ENCODE data around the gene TRIM66. TPM values are rescaled to one million over a fixed set of nuclear protein-coding genes. Genes with fewer than 3 reads are reported as not detected.

TRIM66 gene
- total RNA-seq, 1 donor from 2014 or later = 11.0 TPM

- peaks cover 73% of the 10 kb centered on the region for H3K36me3 ChIP-seq
These were observed 41.1 kb downstream of the TRIM66 start for GRCh38 chr11:8641332-8641731.

GRCh38 chr11:8640267-8640906 is 42.1 kb downstream of the TRIM66 start:
- Histone ChIP-seq H3K9me3 (no peaks in the 10 kb centered on the region), H3K4me3 (no peak overlapping the region), H3K27me3 (ENCODE audit: low read depth) (no peaks in the 10 kb centered on the region), H3K4me1 (no peaks in the 10 kb centered on the region), H3K27ac (no peak overlapping the region), H3K36me3 (peaks cover 68% of the 10 kb centered on the region)
- no peak for DNase-seq
- intact Hi-C loops (cut with DNase I) = no loop called here
- no peak for ATAC-seq
- no peak for TF ChIP-seq CTCF (IDR thresholded peaks at IDR 0.05)

More at GRCh38 chr11:8641332-8641731, 41.1 kb downstream of the TRIM66 start:
- H3K27me3 ChIP-seq (ENCODE audit: low read depth) = no peaks in the 10 kb centered on the region
- ATAC-seq (no peak), DNase-seq (no peak)
- H3K9me3 ChIP-seq = no peaks in the 10 kb centered on the region
- H3K4me3 ChIP-seq = no peak overlapping the region
- H3K27ac ChIP-seq = no peak overlapping the region
- no peak for TF ChIP-seq CTCF (IDR thresholded peaks at IDR 0.05)
- H3K4me1 ChIP-seq = no peaks in the 10 kb centered on the region
- intact Hi-C loops (cut with DNase I) = no loop called here

- H3K4me3 ChIP-seq = no peak overlapping the region
- intact Hi-C loops (cut with DNase I) = no loop called here
- no peaks in the 10 kb centered on the region for H3K27me3 ChIP-seq (ENCODE audit: low read depth)
- H3K9me3 ChIP-seq = no peaks in the 10 kb centered on the region
- TF ChIP-seq CTCF (IDR thresholded peaks at IDR 0.05) = no peak
- no peak overlapping the region for H3K27ac ChIP-seq
- DNase-seq (no peak), ATAC-seq (no peak)
- H3K36me3 ChIP-seq = peaks cover 68% of the 10 kb centered on the region
- H3K4me1 ChIP-seq = no peaks in the 10 kb centered on the region
These were observed 42.8 kb downstream of the TRIM66 start for GRCh38 chr11:8639655-8640054.

- H3K27ac ChIP-seq = no peak overlapping the region
- DNase-seq (no peak), ATAC-seq (no peak)
- no peaks in the 10 kb centered on the region for H3K4me1 ChIP-seq
- peaks cover 61% of the 10 kb centered on the region for H3K36me3 ChIP-seq
- no peaks in the 10 kb centered on the region for H3K27me3 ChIP-seq (ENCODE audit: low read depth)
- TF ChIP-seq CTCF (IDR thresholded peaks at IDR 0.05) = no peak
- H3K9me3 ChIP-seq = no peaks in the 10 kb centered on the region
- no peak overlapping the region for H3K4me3 ChIP-seq
- intact Hi-C loops (cut with DNase I) = no loop called here
These were observed 44.2 kb downstream of the TRIM66 start for GRCh38 chr11:8638300-8638699.

GRCh38 chr11:8636127-8636526 is 46.3 kb downstream of the TRIM66 start:
- Histone ChIP-seq H3K4me3 (no peak overlapping the region), H3K27ac (no peak overlapping the region), H3K36me3 (peaks cover 44% of the 10 kb centered on the region), H3K4me1 (no peaks in the 10 kb centered on the region), H3K27me3 (ENCODE audit: low read depth) (no peaks in the 10 kb centered on the region), H3K9me3 (no peaks in the 10 kb centered on the region)
- TF ChIP-seq CTCF (IDR thresholded peaks at IDR 0.05) = no peak
- ATAC-seq (no peak), DNase-seq (no peak)
- intact Hi-C loops (cut with DNase I) = no loop called here
